CD4-positive, alpha-beta T cell treated with Interleukin-6 for 4 hours (primary cell): ENCODE data around the gene HDGFL2.

Experiments used
- DNase-seq: peaks from one replicate; pipeline ENCODE4 v3.0.0-alpha.2; 2020; ENCODE audit warnings: mixed read lengths

HDGFL2 gene

GRCh38 chr19:4499855-4500254 lies 27.8 kb downstream of the HDGFL2 start:
- DNase-seq: no peak

GRCh38 chr19:4500841-4501591 lies 28.9 kb downstream of the HDGFL2 start:
- DNase-seq: no peak

GRCh38 chr19:4501691-4502090 lies 29.6 kb downstream of the HDGFL2 start:
- DNase-seq: no peak

GRCh38 chr19:4502282-4503131 lies 30.4 kb downstream of the HDGFL2 start:
- no peak for DNase-seq

GRCh38 chr19:4503132-4503824 lies 31.2 kb downstream of the HDGFL2 start:
- no peak for DNase-seq

GRCh38 chr19:4503825-4504170 lies 31.7 kb downstream of the HDGFL2 start:
- no peak for DNase-seq

GRCh38 chr19:4504297-4504701 lies 32.2 kb downstream of the HDGFL2 start:
- DNase-seq: no peak

GRCh38 chr19:4504891-4505569 lies 32.9 kb downstream of the HDGFL2 start:
- DNase-seq: no peak

GRCh38 chr19:4505570-4506448 lies 33.7 kb downstream of the HDGFL2 start:
- no peak for DNase-seq

- no peak for DNase-seq
These were observed 34.5 kb downstream of the HDGFL2 start for GRCh38 chr19:4506449-4507149.

- no peak for DNase-seq
These were observed 35.0 kb downstream of the HDGFL2 start for GRCh38 chr19:4507150-4507452.

GRCh38 chr19:4507804-4508203 lies 35.7 kb downstream of the HDGFL2 start:
- no peak for DNase-seq

- DNase-seq: no peak
These were observed 36.6 kb downstream of the HDGFL2 start for GRCh38 chr19:4508698-4509097.

- DNase-seq: no peak
These were observed 38.5 kb downstream of the HDGFL2 start for GRCh38 chr19:4510435-4511255.

- no peak for DNase-seq
These were observed 39.4 kb downstream of the HDGFL2 start for GRCh38 chr19:4511300-4512054.

- DNase-seq: no peak
These were observed 40.0 kb downstream of the HDGFL2 start for GRCh38 chr19:4512070-4512469.

GRCh38 chr19:4513248-4513647 lies 41.2 kb downstream of the HDGFL2 start:
- DNase-seq: no peak

- no peak for DNase-seq
These were observed 43.6 kb downstream of the HDGFL2 start for GRCh38 chr19:4515732-4516131.

GRCh38 chr19:4516199-4516938 lies 44.3 kb downstream of the HDGFL2 start:
- no peak for DNase-seq
